Measurements from ENCODE around the gene SVOP. TPM values are rescaled to one million over a fixed set of nuclear protein-coding genes. Genes with fewer than 3 reads are reported as not detected.
"Not testable (repeated sequence)": the region's sequence is repeated elsewhere in the genome, so short reads cannot be mapped to it uniquely, and the experiment has no call there.

SVOP gene
- not detected in 2 replicates for total RNA-seq (2014; rRNA removed; shearing (Covaris generic))

- peak; percentile 59 to 79 for DNase-seq (ENCODE audit: low read depth in 1 of 2, low spot score in 2 of 2)
- Histone ChIP-seq H3K27ac (no peak within 1 kb of the TSS), H3K4me1 (replicated peaks) (no peaks in the 10 kb centered on the region), H3K36me3 (no peaks in the 10 kb centered on the region), H3K27me3 (replicated peaks) (peaks cover 2% of the 10 kb centered on the region), H3K9me3 (replicated peaks) (no peaks in the 10 kb centered on the region), H3K4me3 (no peak within 1 kb of the TSS)
Observed at GRCh38 chr12:109020796-109021380, at the start of gene SVOP. SVOP (minus strand) TSS chr12:109021068; CDS start chr12:109020868, 200 bp downstream.

GRCh38 chr12:109069307-109070271, 48.7 kb upstream of the SVOP start:
- no peaks in the 10 kb centered on the region for H3K4me1 ChIP-seq (replicated peaks)
- no peak overlapping the region for H3K4me3 ChIP-seq
- no peak overlapping the region for H3K27ac ChIP-seq
- no peaks in the 10 kb centered on the region for H3K27me3 ChIP-seq (replicated peaks)
- H3K36me3 ChIP-seq = peaks cover 17% of the 10 kb centered on the region
- no peaks in the 10 kb centered on the region for H3K9me3 ChIP-seq (replicated peaks)
- DNase-seq (ENCODE audit: low read depth in 1 of 2, low spot score in 2 of 2) = peak in 1 of 2 experiments; percentile 24

GRCh38 chr12:109065853-109066193, 45.0 kb upstream of the SVOP start:
- no peak overlapping the region for H3K27ac ChIP-seq
- H3K4me3 ChIP-seq = no peak overlapping the region
- no peaks in the 10 kb centered on the region for H3K9me3 ChIP-seq (replicated peaks)
- no peaks in the 10 kb centered on the region for H3K4me1 ChIP-seq (replicated peaks)
- H3K36me3 ChIP-seq = peaks cover 3% of the 10 kb centered on the region; the same call in 1 of the 2 replicates
- no peak for DNase-seq (ENCODE audit: low read depth in 1 of 2, low spot score in 2 of 2)
- H3K27me3 ChIP-seq (replicated peaks) = no peaks in the 10 kb centered on the region

GRCh38 chr12:109065154-109065852, 44.4 kb upstream of the SVOP start:
- Histone ChIP-seq H3K4me3 (no peak overlapping the region), H3K9me3 (replicated peaks) (no peaks in the 10 kb centered on the region), H3K36me3 (peaks cover 3% of the 10 kb centered on the region; the same call in 1 of the 2 replicates), H3K27me3 (replicated peaks) (no peaks in the 10 kb centered on the region), H3K27ac (no peak overlapping the region), H3K4me1 (replicated peaks) (no peaks in the 10 kb centered on the region)
- DNase-seq (ENCODE audit: low read depth in 1 of 2, low spot score in 2 of 2) = no peak

GRCh38 chr12:109064143-109064542, 43.3 kb upstream of the SVOP start:
- Histone ChIP-seq H3K27me3 (replicated peaks) (no peaks in the 10 kb centered on the region), H3K27ac (no peak overlapping the region), H3K36me3 (peaks cover 5% of the 10 kb centered on the region), H3K4me3 (no peak overlapping the region), H3K9me3 (replicated peaks) (no peaks in the 10 kb centered on the region), H3K4me1 (replicated peaks) (no peaks in the 10 kb centered on the region)
- no peak for DNase-seq (ENCODE audit: low read depth in 1 of 2, low spot score in 2 of 2)

GRCh38 chr12:109058773-109059172, 37.9 kb upstream of the SVOP start:
- DNase-seq (ENCODE audit: low read depth in 1 of 2, low spot score in 2 of 2) = no peak

GRCh38 chr12:109057376-109057775, 36.5 kb upstream of the SVOP start:
- Histone ChIP-seq H3K9me3 (replicated peaks) (no peaks in the 10 kb centered on the region), H3K36me3 (peaks cover 18% of the 10 kb centered on the region), H3K4me3 (no peak overlapping the region), H3K4me1 (replicated peaks) (peaks cover 9% of the 10 kb centered on the region), H3K27me3 (replicated peaks) (no peaks in the 10 kb centered on the region), H3K27ac (no peak overlapping the region)
- no peak for DNase-seq (ENCODE audit: low read depth in 1 of 2, low spot score in 2 of 2)

More at GRCh38 chr12:109058773-109059172, 37.9 kb upstream of the SVOP start:
- H3K9me3 ChIP-seq (replicated peaks) = no peaks in the 10 kb centered on the region
- H3K4me1 ChIP-seq (replicated peaks) = peaks cover 3% of the 10 kb centered on the region
- H3K27ac ChIP-seq = no peak overlapping the region
- H3K36me3 ChIP-seq = peaks cover 14% of the 10 kb centered on the region
- no peak overlapping the region for H3K4me3 ChIP-seq
- H3K27me3 ChIP-seq (replicated peaks) = no peaks in the 10 kb centered on the region

GRCh38 chr12:109056891-109057290, 36.0 kb upstream of the SVOP start:
- no peak for DNase-seq (ENCODE audit: low read depth in 1 of 2, low spot score in 2 of 2)
- Histone ChIP-seq H3K4me3 (no peak overlapping the region), H3K9me3 (replicated peaks) (no peaks in the 10 kb centered on the region), H3K27me3 (replicated peaks) (no peaks in the 10 kb centered on the region), H3K27ac (no peak overlapping the region), H3K36me3 (peaks cover 18% of the 10 kb centered on the region), H3K4me1 (replicated peaks) (peaks cover 12% of the 10 kb centered on the region)

GRCh38 chr12:109054520-109054919, 33.7 kb upstream of the SVOP start:
- no peak overlapping the region for H3K27ac ChIP-seq
- no peak for DNase-seq (ENCODE audit: low read depth in 1 of 2, low spot score in 2 of 2)
- peaks cover 18% of the 10 kb centered on the region for H3K36me3 ChIP-seq
- no peak overlapping the region for H3K4me3 ChIP-seq
- H3K27me3 ChIP-seq (replicated peaks) = no peaks in the 10 kb centered on the region
- H3K4me1 ChIP-seq (replicated peaks) = peaks cover 13% of the 10 kb centered on the region
- no peaks in the 10 kb centered on the region for H3K9me3 ChIP-seq (replicated peaks)

GRCh38 chr12:109054124-109054513, 33.3 kb upstream of the SVOP start:
- not testable (repeated sequence) for H3K9me3 ChIP-seq (replicated peaks); H3K27me3 ChIP-seq (replicated peaks); H3K4me3 ChIP-seq; DNase-seq (ENCODE audit: low read depth in 1 of 2, low spot score in 2 of 2); H3K27ac ChIP-seq
- Histone ChIP-seq H3K4me1 (replicated peaks) (peaks cover 13% of the 10 kb centered on the region), H3K36me3 (peaks cover 16% of the 10 kb centered on the region)

- no peak for DNase-seq (ENCODE audit: low read depth in 1 of 2, low spot score in 2 of 2)
- H3K27me3 ChIP-seq (replicated peaks) = no peaks in the 10 kb centered on the region
- peaks cover 11% of the 10 kb centered on the region; the same call in 1 of the 2 replicates for H3K36me3 ChIP-seq
- H3K4me3 ChIP-seq = peak overlapping the region; percentile 86
- H3K4me1 ChIP-seq (replicated peaks) = peaks cover 13% of the 10 kb centered on the region
- no peaks in the 10 kb centered on the region for H3K9me3 ChIP-seq (replicated peaks)
- H3K27ac ChIP-seq = no peak overlapping the region
Observed at GRCh38 chr12:109053382-109054123, 32.7 kb upstream of the SVOP start.

- H3K4me1 ChIP-seq (replicated peaks) = peaks cover 13% of the 10 kb centered on the region
- H3K4me3 ChIP-seq = peak within 1 kb of the TSS; percentile 86
- no peaks in the 10 kb centered on the region for H3K27me3 ChIP-seq (replicated peaks)
- H3K36me3 ChIP-seq = peaks cover 5% of the 10 kb centered on the region; the same call in 1 of the 2 replicates
- H3K27ac ChIP-seq = peak within 1 kb of the TSS; percentile 36
- peak; percentile 74 to 80 for DNase-seq (ENCODE audit: low read depth in 1 of 2, low spot score in 2 of 2)
- no peaks in the 10 kb centered on the region for H3K9me3 ChIP-seq (replicated peaks)
Observed at GRCh38 chr12:109052414-109053323, 31.8 kb upstream of the SVOP start, which contains the start of gene USP30. USP30 (plus strand) TSS chr12:109052576; CDS start chr12:109052679, 103 bp downstream.
